NCI-H2029 treated with DMSO at 0.1 percent for 48 hours (cell line): ENCODE results near the gene PRKAG2.

ENCODE experiments used
- DNase-seq: peaks from one replicate; lab custom pipeline; 2025; lab: John Stamatoyannopoulos, UW

Gene PRKAG2

DNA sequence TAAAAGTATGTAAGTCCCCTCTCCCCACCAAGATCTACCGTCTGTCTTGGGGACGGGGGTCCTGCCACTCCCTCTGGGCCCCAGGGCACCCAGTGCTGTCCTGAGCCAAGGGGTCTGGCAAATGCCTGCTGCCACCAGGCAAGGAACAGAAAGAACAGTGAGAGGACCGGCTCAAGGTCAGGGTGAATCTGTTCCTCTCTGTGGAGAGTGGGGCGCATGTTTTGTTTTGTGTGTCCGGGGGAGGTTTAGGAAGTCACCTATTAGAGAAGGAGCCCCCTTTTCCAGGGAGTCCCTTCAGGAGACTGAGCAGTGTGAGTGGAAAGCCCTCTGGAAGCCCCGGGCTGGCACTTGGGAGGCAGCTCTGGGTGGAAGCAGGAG, 198.7 kb downstream of the PRKAG2 start:
- no peak for DNase-seq

DNA sequence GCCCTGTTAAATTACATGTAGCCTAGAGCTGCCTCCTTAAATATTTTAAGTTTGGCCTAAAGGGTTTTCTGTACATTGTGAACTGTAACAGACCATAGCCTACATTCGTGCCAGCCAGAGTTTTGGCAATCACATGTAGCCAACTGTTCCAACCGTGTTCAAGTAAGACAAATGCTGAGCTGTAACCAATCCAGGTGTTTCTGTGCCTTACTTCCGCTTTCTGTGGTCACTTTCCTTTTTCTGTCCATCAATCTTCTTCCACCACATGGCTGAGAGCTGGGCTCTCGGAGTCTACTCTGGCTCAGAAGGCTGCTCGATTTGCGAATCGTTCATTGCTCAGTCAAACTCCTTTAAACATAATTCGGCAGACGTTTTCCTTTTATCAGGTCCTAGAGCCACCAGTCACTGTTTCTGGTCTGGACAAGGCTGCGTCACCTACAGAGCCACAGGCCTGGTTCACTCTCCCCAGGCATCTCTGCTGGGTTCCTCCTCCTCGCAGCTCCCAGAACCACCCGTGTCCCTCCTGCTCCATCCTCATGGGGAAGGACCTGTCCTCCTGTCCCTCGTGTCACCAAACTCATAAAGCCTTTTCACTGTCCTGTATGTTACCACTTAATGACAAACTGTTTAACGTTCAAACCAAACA, 199.2 kb downstream of the PRKAG2 start:
- no peak for DNase-seq

DNA sequence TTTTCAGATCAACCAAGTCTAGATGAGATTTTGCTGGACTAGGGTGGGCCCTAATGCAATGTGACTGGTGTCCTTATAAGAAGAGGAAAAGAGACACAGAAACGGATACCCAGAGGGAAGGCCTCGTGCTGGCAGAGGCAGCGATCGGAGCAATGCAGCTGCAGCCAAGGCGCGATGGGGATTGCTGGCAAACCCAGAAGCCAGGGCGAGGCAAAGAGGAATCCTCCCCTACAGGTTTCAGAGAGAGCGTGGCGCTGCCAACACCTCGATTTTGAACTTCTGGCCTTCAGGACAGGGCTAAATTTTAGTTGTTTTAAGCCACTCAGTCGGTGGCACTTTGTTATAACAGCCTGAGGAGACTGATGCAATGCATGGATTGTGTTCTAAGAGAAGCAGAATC, 200.2 kb downstream of the PRKAG2 start:
- no peak for DNase-seq

DNA sequence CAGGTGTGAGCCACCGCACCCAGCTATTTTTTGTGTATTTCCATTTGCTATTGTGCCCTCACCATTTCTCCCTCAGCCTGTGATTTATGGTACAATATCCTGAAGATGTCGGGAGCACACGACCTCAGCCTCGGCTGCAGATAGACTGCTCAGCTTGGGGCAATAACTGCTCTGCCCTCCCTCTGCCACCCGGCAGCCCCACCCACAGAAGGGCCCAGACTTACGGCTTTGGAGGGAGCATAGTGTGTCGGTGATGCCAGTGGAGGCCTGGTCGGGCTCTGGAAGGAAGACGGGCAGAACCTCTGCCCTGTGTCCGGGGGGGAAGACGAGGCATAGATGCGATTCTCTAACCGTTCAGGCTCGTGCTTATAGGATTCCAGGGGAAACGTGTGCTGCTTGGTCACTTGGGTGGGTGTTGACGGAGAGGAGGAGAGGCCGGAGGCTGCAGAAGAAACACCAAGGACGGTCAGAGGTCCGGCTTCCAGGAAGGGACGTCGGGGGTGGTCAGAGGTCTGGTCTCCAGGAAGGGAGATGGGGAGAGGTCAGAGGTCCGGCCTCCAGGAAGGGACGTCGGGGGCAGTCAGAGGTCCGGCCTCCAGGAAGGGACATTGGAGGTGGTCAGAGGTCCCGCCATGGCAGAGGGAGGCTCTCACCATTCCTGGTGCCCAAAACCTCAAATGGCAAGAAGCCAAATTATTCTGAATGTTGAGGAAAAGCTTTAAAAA, 201.6 kb downstream of the PRKAG2 start:
- no peak for DNase-seq

DNA sequence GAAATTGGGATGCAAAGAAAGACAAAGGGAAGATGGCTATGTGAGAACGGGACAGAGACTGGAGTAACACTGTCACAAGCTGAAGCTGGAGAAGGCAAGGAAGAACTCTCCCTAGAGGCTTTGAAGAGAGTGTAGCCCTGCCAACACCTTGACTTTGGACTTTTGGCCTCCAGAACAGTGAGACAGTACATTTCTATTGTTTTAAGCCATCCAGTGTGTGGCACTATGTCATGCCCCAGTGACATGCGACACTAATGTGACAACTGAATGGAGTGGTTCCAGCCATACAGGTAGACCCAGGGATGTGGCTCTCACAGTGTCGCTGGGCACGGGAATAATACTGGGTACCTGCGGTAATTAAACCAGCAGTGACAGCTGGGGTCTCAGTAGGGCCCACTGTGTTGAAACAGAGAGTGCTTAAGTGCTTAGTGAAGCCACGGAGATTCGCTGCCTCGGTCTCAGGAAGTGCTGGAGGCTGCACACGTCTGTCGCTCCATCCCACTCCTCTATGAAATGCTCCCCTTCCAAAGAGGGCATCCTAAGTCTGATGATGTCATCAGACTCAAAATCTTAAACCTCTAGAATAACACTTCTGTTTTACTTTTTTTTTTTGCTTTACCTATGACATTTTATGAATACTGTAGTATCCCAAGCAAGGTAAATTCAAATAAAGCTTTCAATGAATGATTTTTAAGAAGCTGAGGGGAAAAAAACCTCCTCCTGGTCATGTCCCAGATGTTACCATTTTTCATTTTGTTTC, 202.6 kb downstream of the PRKAG2 start:
- DNase-seq = no peak

DNA sequence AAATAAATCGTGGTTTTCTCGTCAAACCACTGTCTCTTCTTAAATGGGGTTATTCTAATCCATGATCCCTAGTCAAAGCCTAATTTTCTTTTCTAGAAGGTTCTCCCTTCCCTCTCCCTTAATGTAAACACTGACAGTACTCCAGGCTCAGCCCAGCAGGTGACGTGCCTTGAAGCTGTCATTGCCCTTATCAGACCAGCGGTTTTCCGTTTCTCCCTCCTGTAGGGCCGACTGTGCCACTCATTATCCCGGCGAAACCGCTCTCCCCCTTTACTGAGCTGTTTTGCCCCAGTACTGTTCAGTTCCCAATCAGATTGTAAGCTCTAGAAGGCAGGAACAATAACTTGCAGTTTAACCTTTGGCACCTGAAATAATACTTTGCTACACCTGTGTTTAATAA, 203.7 kb downstream of the PRKAG2 start:
- no peak for DNase-seq

DNA sequence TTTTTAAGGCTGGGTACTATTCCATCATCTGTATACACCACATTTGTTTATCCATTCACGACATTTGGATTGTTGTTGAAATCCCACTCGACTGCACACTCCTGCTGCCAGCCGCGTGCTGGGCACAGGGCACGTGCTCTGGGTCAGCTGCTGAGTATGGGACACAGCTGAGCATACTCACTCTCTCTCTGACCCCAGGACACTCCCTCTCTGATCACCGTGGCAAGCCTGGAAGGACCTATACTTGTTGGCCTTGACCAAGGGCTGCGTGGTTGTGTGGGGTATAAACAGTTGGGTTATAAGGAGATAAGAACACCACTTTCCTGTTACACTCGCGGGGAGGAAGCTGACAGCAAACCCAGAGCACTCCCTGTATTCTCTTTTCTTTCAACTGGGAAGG, 204.2 kb downstream of the PRKAG2 start:
- DNase-seq = no peak

DNA sequence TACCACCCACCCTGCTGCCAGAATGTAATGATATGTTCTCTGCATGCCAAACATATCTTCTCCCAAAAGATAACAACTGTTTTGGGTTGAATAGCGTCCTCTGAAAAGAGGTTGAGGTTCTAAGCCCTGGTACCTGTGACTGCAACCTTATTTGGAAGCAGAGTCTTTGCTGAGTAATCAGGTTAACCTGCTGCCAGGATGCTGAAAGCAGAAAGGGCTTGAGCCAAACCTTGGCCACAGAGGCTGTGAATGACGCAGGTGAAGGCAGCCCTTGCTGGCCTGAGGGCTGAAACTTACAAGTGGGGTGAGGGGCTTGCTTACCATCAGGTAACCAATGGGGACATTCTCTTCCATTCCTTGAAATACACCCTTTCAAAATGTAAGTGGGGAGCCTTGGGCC, 205.4 kb downstream of the PRKAG2 start:
- no peak for DNase-seq

DNA sequence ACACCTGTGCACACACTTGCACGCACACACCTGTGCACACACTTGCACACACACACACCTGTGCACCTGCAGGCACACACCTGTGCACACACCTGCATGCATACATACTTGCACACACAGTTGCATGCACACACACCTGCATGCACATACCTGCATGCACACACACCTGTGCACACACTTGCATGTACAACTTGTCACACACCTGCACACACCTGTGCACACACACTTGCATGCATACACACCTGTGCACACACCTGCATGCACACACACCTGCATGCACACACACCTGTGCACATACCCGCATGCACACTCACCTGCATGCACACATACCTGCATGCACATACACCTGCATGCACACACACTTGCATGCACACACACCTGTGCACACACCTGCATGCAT, 207.2 kb downstream of the PRKAG2 start:
- DNase-seq = no peak

DNA sequence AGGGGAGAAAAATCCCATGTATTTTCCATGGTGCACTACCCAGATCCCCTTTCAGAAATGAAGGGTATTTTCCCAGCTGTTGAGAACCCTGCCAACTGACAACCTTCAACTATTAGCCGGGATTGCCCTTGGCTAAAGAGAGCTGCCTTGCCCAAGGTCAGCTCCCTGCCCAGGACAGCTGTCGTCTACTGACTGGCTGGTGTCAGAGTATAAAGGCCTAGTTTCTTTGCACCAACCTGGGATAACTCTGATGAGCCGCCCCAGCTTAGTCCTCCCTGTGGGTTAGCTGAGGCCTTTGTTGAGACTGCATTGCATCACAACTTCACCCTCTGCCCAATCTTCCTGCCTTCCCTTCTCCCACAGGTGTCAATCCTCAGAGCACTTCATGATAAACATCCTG, 210.0 kb downstream of the PRKAG2 start:
- DNase-seq = no peak

DNA sequence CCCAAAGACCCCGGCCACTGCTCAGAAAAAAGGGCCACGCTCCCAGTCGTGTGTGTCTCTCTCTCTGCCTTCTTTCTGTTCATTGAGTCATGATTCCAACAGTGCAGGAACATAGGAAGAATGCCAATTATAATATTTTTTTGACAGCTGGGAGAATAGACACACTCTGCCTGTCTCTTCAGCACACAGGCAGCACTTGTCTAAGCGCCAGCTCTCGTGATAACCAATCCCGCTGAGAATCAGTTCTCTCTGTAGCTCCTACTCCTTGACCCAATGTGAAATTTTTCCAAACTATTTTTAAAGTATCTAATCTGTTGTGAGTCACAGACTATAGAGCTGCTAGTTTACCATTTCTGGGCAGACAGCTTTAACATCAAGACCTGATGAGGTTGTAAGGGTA, 211.5 kb downstream of the PRKAG2 start:
- no peak for DNase-seq

DNA sequence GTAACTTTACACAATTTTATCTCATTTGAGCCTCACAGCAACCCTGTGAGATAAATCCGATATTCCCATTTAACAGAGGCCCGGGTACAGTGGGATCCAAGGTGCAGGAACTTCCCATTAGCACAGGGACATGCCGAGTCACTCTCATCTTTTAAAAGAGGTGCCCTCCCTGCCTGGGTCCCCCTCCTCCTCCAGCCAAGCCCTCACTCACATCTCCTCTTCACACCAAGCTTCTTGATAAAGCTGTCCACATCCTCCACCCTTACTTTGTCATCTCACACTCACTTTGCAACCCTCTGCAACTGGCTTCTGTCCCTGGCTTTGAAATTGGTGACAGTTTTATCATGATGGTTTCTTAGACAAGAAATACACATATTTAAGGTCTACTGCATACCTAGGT, 212.6 kb downstream of the PRKAG2 start:
- no peak for DNase-seq

DNA sequence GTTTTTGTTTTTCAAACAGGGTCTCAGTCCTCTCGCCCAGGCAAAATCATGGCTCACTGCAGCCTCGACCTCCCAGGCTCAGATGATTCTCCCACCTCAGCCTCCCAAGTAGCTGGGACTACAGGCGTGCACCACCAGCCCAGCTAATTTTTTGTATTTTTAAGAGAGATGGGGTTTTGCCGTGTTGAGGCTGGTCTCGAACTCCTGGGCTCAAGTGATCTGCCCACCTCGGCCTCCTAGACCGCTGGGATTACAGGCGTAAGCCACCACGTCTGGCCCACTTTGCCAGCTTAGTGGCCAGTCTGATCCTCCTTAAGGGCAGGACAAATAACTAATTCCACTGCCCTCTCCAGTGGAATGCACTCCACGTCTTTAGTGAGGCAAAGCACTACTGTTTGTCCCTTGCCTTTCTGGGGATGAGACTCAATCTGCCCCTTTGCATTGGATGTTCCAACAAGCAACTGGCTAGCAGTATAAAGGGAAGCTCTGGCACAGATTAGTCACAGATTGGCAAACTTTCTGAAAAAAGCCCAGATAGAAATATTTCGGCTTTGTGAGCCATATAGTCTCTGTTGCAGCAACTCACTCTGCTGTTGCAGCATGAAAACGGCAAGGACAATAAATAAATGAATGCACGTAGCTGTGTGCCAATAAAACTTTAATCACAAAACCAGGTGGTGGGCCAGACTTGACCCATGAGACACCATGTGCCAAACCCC, 213.4 kb downstream of the PRKAG2 start:
- no peak for DNase-seq

DNA sequence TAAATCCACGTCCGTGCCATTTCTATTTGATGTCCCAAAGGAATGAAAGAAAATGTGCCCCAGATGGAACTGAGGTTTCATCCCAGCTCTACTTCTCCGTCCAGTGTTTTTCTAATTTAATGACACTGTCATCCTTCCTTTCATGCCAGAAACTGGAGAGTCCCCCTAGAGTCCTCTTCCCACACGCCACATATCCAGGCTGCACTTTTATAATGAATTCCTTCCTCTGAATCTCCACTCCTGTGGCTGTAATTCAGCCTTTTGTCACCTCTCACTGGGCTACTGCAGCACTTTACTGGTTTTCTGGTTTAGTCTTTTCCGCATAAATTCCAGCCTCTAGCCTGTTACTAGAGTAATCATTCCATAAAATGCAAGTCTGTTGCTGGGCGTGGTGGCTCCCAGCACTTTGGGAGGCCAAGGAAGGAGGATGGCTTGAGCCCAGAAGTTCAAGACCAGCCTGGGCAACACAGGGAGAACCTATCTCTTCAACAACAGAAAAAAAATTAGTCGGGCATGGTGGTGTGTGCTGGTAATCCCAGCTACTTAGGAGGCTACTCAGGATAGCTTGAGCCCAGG, 214.6 kb downstream of the PRKAG2 start:
- DNase-seq = no peak

DNA sequence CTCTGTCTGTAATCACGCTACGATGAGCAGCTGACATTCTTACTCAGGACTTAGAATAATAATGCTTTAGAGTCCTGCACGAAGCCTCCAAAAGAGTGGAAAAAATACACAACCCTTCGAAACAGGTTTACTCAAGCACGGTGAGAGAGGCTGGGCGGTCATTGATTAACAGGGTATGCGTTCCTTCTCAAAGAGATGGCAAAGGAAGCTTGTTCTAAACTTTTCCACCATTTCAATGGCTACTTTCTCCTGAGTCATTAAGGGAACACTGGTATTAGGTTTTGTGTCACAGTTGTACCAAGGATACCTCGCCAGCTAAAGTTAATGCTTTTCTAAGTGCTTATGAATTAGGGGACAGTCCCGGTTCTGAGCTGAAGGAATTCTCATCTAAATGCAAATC, 215.3 kb downstream of the PRKAG2 start:
- no peak for DNase-seq

DNA sequence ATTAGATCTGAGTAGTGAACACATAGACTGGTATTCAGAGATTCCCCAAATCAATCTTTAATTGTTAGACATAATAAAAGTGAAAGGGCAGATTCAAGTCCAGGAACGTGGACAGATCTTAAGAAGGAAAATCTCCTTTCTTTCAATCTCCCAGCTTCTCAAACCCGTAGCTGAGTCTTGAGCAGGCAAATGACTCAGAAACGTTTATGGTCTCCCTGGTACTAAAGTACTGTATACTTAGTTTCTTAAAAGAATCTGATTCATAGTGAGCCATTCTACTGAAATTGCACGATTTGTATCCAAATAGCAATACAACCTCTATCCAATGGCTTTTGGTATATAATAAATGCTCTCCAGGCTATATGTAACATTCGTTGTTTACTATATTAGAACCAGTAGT, 216.8 kb downstream of the PRKAG2 start:
- DNase-seq = no peak

DNA sequence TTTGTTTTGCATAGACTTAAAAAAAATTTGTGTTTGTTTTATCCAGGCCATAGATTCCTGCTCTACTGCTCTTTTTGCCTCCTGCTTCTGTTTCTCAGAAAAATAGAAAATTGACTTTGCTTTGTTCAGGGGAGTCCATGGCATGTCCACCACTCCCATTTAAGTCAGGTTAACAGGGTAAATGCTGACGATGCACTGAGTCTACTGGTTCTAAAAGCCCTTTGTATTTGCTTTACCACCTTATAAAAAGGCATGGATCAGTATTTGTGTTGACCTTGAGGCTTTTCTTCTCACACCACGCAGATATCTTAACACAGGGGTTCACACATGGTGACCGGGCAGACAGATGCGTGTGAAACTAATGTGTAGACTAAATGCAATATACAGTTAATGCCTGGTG, 217.7 kb downstream of the PRKAG2 start:
- no peak for DNase-seq

DNA sequence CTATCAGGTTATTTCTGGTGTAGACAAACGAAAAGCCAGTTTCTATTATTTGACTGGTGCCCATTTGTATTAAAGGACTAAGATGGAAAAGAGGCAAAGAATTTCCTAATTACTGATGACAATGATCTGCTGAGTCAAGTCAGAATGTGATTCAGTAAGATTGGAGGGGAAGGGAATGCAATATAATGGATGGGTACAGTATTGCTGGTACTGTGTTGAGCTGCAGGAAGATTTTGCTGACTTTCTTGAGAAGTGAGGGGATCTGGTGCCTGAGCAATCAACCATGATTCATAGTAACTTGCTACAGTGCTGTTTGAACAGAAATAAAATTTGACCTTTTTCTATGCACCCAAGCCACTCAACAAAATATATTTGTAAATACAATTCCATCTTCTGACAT, 218.1 kb downstream of the PRKAG2 start:
- DNase-seq = no peak

DNA sequence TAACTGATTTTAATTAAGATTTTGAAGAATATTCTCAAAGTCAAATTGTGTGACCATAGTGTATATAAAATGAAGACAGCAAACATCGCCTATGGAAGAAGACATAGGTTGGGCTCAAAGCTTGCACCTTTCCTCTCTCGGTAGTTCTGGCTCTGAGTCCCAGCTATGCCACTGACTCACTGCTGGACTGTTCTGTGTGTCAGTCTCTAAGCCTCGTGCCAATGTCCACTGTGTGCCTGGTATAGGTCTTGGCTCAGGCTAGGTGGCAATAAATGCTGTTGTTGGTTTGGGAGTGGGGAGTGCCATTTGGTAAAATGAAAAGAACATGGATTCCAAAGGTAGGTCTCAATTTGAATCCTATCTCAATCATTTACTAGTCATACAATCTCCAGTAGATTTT, 219.7 kb downstream of the PRKAG2 start:
- DNase-seq = no peak

DNA sequence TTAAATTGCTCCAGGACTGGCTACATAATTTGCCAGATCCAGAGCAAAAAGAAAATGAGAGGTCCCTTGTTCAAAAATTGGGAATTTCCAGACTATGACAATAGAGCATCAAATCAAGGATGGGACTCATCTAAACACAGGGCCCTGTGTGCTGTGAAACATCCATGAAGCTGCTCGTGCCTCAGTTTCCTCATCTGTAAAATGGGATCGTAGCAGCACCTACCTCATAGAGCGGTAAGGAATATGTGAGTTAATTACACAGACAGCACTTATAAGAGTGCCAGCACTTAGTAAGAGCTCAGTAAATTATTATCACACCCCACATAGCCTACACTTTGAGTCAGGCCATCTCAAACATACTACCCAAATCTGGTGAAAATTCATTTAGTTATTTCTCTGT, 221.4 kb downstream of the PRKAG2 start:
- DNase-seq = no peak

DNA sequence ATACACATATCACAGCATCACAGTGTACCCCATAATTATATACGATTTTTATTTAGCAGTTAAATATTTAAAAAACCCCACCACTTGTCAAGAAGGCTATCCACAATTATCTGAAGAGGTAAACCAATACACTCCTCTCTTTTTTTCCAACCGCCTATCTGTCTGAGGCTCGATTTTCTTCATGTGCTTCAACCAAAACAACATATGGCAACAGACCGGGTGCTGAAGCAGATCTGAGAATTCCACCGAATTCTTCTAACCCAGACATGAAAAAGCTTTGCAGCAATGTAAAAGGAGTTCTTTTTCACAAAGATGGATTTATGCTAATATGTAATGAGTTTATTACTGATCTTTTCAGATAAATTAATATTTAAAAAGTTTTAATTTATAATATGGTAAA, 224.8 kb downstream of the PRKAG2 start:
- no peak for DNase-seq

DNA sequence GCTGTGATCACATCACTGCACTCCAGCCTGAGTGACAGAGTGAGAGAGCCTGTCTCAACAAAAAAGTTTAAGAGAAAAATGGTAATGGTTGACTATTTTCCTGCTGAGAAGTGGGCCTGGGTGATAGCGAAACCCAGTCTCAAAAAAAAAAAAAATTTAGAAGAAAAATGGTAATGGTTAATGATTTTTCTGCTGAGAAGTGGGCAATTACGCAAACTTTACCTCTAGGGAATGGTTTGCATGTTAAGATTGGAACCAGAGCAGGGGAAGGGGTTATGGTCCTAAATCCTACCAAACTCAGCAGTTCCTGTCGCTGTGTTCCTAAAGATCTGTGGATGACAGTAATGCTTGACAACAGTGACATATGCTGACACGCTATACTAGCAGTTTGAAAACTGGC, 226.8 kb downstream of the PRKAG2 start:
- DNase-seq = no peak
